ENCODE results near the gene ZNF526.

ZNF526 gene

GRCh38 chr19:42271045-42271419 lies 50.9 kb downstream of the ZNF526 start:
- no peak for TF ChIP-seq MAX (IDR thresholded peaks at IDR 0.05; ENCODE audit: low read depth, low read length)
- TF ChIP-seq POLR2A (IDR thresholded peaks at IDR 0.05; ENCODE audit: extremely low read depth, insufficient read length) = no peak
- no peak for TF ChIP-seq MYC (IDR thresholded peaks at IDR 0.05; ENCODE audit: low read depth, low read length)
- no peak for TF ChIP-seq CTCF (IDR thresholded peaks at IDR 0.05; ENCODE audit: low read depth, low read length)
- H3K4me3 ChIP-seq (ENCODE audit: low read depth, low read length) = no peak overlapping the region
- no peak for DNase-seq (ENCODE audit: low read depth)

- no peak for TF ChIP-seq MYC (IDR thresholded peaks at IDR 0.05; ENCODE audit: low read depth, low read length)
- TF ChIP-seq CTCF (IDR thresholded peaks at IDR 0.05; ENCODE audit: low read depth, low read length) = no peak
- TF ChIP-seq POLR2A (IDR thresholded peaks at IDR 0.05; ENCODE audit: extremely low read depth, insufficient read length) = no peak
- TF ChIP-seq MAX (IDR thresholded peaks at IDR 0.05; ENCODE audit: low read depth, low read length) = no peak
- no peak overlapping the region for H3K4me3 ChIP-seq (ENCODE audit: low read depth, low read length)
- no peak for DNase-seq (ENCODE audit: low read depth)
These were observed 51.9 kb downstream of the ZNF526 start for GRCh38 chr19:42271861-42272534.

- no peak for DNase-seq (ENCODE audit: low read depth)
- H3K4me3 ChIP-seq (ENCODE audit: low read depth, low read length) = no peak overlapping the region
- TF ChIP-seq POLR2A (IDR thresholded peaks at IDR 0.05; ENCODE audit: extremely low read depth, insufficient read length) (no peak), MYC (IDR thresholded peaks at IDR 0.05; ENCODE audit: low read depth, low read length) (no peak), MAX (IDR thresholded peaks at IDR 0.05; ENCODE audit: low read depth, low read length) (no peak), CTCF (IDR thresholded peaks at IDR 0.05; ENCODE audit: low read depth, low read length) (no peak)
These were observed 52.4 kb downstream of the ZNF526 start for GRCh38 chr19:42272535-42272897.

- TF ChIP-seq MYC (IDR thresholded peaks at IDR 0.05; ENCODE audit: low read depth, low read length) (no peak), CTCF (IDR thresholded peaks at IDR 0.05; ENCODE audit: low read depth, low read length) (no peak), POLR2A (IDR thresholded peaks at IDR 0.05; ENCODE audit: extremely low read depth, insufficient read length) (no peak), MAX (IDR thresholded peaks at IDR 0.05; ENCODE audit: low read depth, low read length) (no peak)
- H3K4me3 ChIP-seq (ENCODE audit: low read depth, low read length) = no peak overlapping the region
- DNase-seq (ENCODE audit: low read depth) = no peak
These were observed 52.9 kb downstream of the ZNF526 start for GRCh38 chr19:42272989-42273406.

- H3K4me3 ChIP-seq (ENCODE audit: low read depth, low read length) = no peak overlapping the region
These were observed 53.4 kb downstream of the ZNF526 start for GRCh38 chr19:42273407-42274064.

More at GRCh38 chr19:42273407-42274064, 53.4 kb downstream of the ZNF526 start:
- DNase-seq (ENCODE audit: low read depth) = no peak
- TF ChIP-seq MYC (IDR thresholded peaks at IDR 0.05; ENCODE audit: low read depth, low read length) = no peak
- no peak for TF ChIP-seq POLR2A (IDR thresholded peaks at IDR 0.05; ENCODE audit: extremely low read depth, insufficient read length)
- no peak for TF ChIP-seq CTCF (IDR thresholded peaks at IDR 0.05; ENCODE audit: low read depth, low read length)
- no peak for TF ChIP-seq MAX (IDR thresholded peaks at IDR 0.05; ENCODE audit: low read depth, low read length)

Measured in NB4 (cell line).